SU-DHL-6 (cell line): Measurements from ENCODE around the gene GPR155.

Source experiments
- H2AFZ ChIP-seq: fragments of 200-600 bp; sonication (generic); 2 replicates; pipeline ENCODE4 v1.6.1; 2014; ENCODE audit warnings: low read depth, mild to moderate bottlenecking, moderate library complexity, mixed read lengths, antibody characterized with exemption, low read length; ENCODE audit not compliant: severe bottlenecking
- H3F3A ChIP-seq: fragments of 200-600 bp; shearing (Covaris generic); 2 replicates; pipeline ENCODE4 v1.6.0; 2016; ENCODE audit warnings: antibody characterized with exemption, mild to moderate bottlenecking; ENCODE audit not compliant: insufficient read depth
- H3K27ac ChIP-seq: fragments of 200-600 bp; sonication (generic); 2 replicates; pipeline ENCODE4 v1.5.1; 2016; ENCODE audit warnings: low read depth, mild to moderate bottlenecking, low read length, moderate library complexity, mixed read lengths
- H3K27me3 ChIP-seq: fragments of 200-600 bp; sonication (generic), shearing (Covaris generic); 2 replicates; pipeline ENCODE4 v1.6.0; 2014; ENCODE audit warnings: mild to moderate bottlenecking, low read length
- H3K36me3 ChIP-seq: fragments of 200-600 bp; sonication (generic); 2 replicates; pipeline ENCODE4 v1.6.1; 2014; ENCODE audit warnings: mild to moderate bottlenecking, low read length, mixed read lengths
- H3K4me2 ChIP-seq: fragments of 300-600, 200-600 bp; shearing (Covaris generic), sonication (generic); 2 replicates; pipeline ENCODE4 v1.6.0; 2014; ENCODE audit warnings: low read length, low read depth, mild to moderate bottlenecking; ENCODE audit not compliant: poor library complexity, severe bottlenecking
- H3K4me3 ChIP-seq: fragments of 200-600 bp; sonication (generic); 2 replicates; pipeline ENCODE4 v1.5.1; 2014; ENCODE audit warnings: antibody characterized with exemption, low read length, mild to moderate bottlenecking, mixed read lengths; ENCODE audit not compliant: insufficient read depth, poor library complexity, severe bottlenecking
- H3K79me2 ChIP-seq: fragments of 200-600 bp; sonication (generic); 2 replicates; pipeline ENCODE4 v1.6.1; 2014; ENCODE audit warnings: mild to moderate bottlenecking, low read length, moderate library complexity; ENCODE audit not compliant: insufficient read depth
- H3K9ac ChIP-seq: fragments of 200-600 bp; sonication (generic); 2 replicates; pipeline ENCODE4 v1.7.0; 2014; ENCODE audit warnings: mild to moderate bottlenecking, low read length
- H3K9me2 ChIP-seq: fragments of 200-600 bp; sonication (generic); replicated peaks from 2 replicates; pipeline ENCODE4 v1.6.1; 2014; ENCODE audit warnings: low read length; ENCODE audit not compliant: insufficient read depth
- H3K9me3 ChIP-seq: fragments of 200-600 bp; sonication (generic); 2 replicates; pipeline ENCODE4 v1.6.1; 2014; ENCODE audit warnings: low read length, mixed read lengths; ENCODE audit not compliant: insufficient read depth
- H4K20me1 ChIP-seq: fragments of 200-600 bp; sonication (generic); 2 replicates; pipeline ENCODE4 v1.6.1; 2014; ENCODE audit warnings: low read depth, mild to moderate bottlenecking, antibody characterized with exemption, low read length, moderate library complexity, mixed read lengths
- EZH2phosphoT487 ChIP-seq: fragments of 200-600 bp; sonication (generic), shearing (Covaris generic); conservative IDR thresholded peaks from 2 replicates; pipeline ENCODE4 v1.6.1; 2018; ENCODE audit warnings: mild to moderate bottlenecking, antibody characterized with exemption, low read length, moderate library complexity, mixed read lengths
- TF ChIP-seq, protein P1 (sequence below): fragments of 200-600 bp; sonication (generic); IDR thresholded peaks from one replicate; pipeline ENCODE4 v1.5.1; 2017; ENCODE audit warnings: antibody characterized with exemption, mild to moderate bottlenecking, low read length, moderate library complexity; ENCODE audit not compliant: insufficient read depth, poor library complexity, severe bottlenecking

GPR155 gene

GRCh38 chr2:174484573-174484972 lies 2.3 kb downstream of the GPR155 start:
- no peaks in the 10 kb centered on the region for H3F3A ChIP-seq
- no peak overlapping the region for H3K9ac ChIP-seq
- H3K9me2 ChIP-seq, result no peaks in the 10 kb centered on the region
- TF ChIP-seq EZH2phosphoT487, result no peak
- TF ChIP-seq, protein P1, sequence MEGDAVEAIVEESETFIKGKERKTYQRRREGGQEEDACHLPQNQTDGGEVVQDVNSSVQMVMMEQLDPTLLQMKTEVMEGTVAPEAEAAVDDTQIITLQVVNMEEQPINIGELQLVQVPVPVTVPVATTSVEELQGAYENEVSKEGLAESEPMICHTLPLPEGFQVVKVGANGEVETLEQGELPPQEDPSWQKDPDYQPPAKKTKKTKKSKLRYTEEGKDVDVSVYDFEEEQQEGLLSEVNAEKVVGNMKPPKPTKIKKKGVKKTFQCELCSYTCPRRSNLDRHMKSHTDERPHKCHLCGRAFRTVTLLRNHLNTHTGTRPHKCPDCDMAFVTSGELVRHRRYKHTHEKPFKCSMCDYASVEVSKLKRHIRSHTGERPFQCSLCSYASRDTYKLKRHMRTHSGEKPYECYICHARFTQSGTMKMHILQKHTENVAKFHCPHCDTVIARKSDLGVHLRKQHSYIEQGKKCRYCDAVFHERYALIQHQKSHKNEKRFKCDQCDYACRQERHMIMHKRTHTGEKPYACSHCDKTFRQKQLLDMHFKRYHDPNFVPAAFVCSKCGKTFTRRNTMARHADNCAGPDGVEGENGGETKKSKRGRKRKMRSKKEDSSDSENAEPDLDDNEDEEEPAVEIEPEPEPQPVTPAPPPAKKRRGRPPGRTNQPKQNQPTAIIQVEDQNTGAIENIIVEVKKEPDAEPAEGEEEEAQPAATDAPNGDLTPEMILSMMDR, result no peak
- H4K20me1 ChIP-seq, result no peaks in the 10 kb centered on the region
- no peak overlapping the region for H3K4me3 ChIP-seq
- no peak overlapping the region for H2AFZ ChIP-seq
- no peaks in the 10 kb centered on the region for H3K9me3 ChIP-seq
- H3K36me3 ChIP-seq, result no peaks in the 10 kb centered on the region
- H3K4me2 ChIP-seq, result no peak overlapping the region
- H3K27me3 ChIP-seq, result no peaks in the 10 kb centered on the region
- no peak overlapping the region for H3K27ac ChIP-seq
- H3K79me2 ChIP-seq, result no peaks in the 10 kb centered on the region

DNA sequence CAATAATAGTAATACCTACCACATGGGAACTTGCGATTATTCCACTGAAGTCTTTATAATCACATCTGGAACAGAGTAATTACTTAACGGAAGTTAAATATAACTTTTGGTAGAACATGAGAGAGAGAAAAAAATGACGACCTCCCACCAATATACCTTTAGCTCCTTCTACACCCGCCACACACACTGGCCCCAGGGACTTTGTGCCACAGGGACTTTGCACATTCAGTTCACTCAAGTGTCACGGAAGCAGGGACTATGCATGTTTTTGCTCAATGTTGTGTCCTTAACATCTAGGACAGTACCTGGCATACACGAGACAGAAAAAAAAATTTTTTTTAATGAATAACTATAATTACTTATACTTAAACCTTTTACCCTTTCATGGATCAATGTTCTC lies 4.0 kb downstream of the GPR155 start:
- Histone ChIP-seq H3F3A (no peaks in the 10 kb centered on the region), H3K9me2 (no peaks in the 10 kb centered on the region), H3K36me3 (no peaks in the 10 kb centered on the region), H3K27me3 (no peaks in the 10 kb centered on the region), H3K79me2 (no peaks in the 10 kb centered on the region), H4K20me1 (no peaks in the 10 kb centered on the region), H3K4me3 (no peak overlapping the region), H3K27ac (no peak overlapping the region), H3K9me3 (no peaks in the 10 kb centered on the region), H3K4me2 (no peak overlapping the region), H3K9ac (no peak overlapping the region), H2AFZ (no peak overlapping the region)
- TF ChIP-seq EZH2phosphoT487, result no peak
- TF ChIP-seq, protein P1, result no peak

DNA sequence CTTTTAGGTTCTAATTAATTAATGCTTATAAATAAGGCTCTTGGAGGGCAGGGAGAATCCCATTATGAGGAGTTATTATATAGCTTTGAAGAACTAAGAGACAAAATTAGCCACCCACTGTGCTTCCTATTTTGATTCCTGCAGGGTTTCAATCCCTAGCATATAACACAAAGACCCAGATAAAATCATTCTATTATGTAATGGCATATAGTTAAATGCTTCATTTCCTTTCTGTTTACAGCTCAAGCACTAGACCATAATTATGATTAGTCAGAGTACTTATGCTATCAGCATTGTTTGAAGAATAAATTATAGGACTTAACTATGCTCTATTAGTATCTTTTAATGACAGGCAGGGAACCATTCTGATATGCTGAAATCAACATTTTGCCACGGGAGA lies 9.1 kb downstream of the GPR155 start:
- no peak overlapping the region for H3K4me2 ChIP-seq
- H3F3A ChIP-seq, result no peaks in the 10 kb centered on the region
- no peaks in the 10 kb centered on the region for H3K9me3 ChIP-seq
- no peaks in the 10 kb centered on the region for H3K79me2 ChIP-seq
- no peak overlapping the region for H3K9ac ChIP-seq
- no peak overlapping the region for H2AFZ ChIP-seq
- H3K4me3 ChIP-seq, result no peak overlapping the region
- TF ChIP-seq EZH2phosphoT487, result no peak
- TF ChIP-seq, protein P1, result no peak
- no peaks in the 10 kb centered on the region for H3K27me3 ChIP-seq
- no peaks in the 10 kb centered on the region for H4K20me1 ChIP-seq
- H3K9me2 ChIP-seq, result no peaks in the 10 kb centered on the region
- H3K36me3 ChIP-seq, result no peaks in the 10 kb centered on the region
- H3K27ac ChIP-seq, result no peak overlapping the region

GRCh38 chr2:174473796-174474195 lies 13.0 kb downstream of the GPR155 start:
- Histone ChIP-seq H3K9me2 (no peaks in the 10 kb centered on the region), H3F3A (no peaks in the 10 kb centered on the region), H3K9me3 (no peaks in the 10 kb centered on the region), H2AFZ (no peak overlapping the region), H3K27ac (no peak overlapping the region), H3K36me3 (no peaks in the 10 kb centered on the region), H3K4me2 (no peak overlapping the region), H3K79me2 (no peaks in the 10 kb centered on the region), H3K9ac (no peak overlapping the region), H4K20me1 (no peaks in the 10 kb centered on the region), H3K4me3 (no peak overlapping the region), H3K27me3 (no peaks in the 10 kb centered on the region)
- TF ChIP-seq EZH2phosphoT487, result no peak
- TF ChIP-seq, protein P1, result no peak
